Fibroblast of villous mesenchyme (primary cell): ENCODE results near the gene NHSL2. TPM values are rescaled to one million over a fixed set of nuclear protein-coding genes. Genes with fewer than 3 reads are reported as not detected.

Source experiments
- DNase-seq: peaks from one replicate; pipeline ENCODE4 v3.0.0-alpha.2; 2010; ENCODE audit warnings: low read depth
- H3K4me3 ChIP-seq: 2 replicates; pipeline ENCODE4 v1.5.1; 2011; ENCODE audit warnings: low read depth, mild to moderate bottlenecking, low read length
- CTCF ChIP-seq: IDR thresholded peaks from 2 replicates; pipeline ENCODE4 v1.5.1; 2012; ENCODE audit warnings: low read depth, mild to moderate bottlenecking, low read length; ENCODE audit not compliant: insufficient read depth
- total RNA-seq: library from RNA; depleted of rRNA; stranded (reverse); fragments of >200 nt; gene quantifications from 2 replicates; pipeline ENCODE4 v1.2.3, GENCODE V29; 2012

NHSL2 gene
- total RNA-seq, 1 donor = 9.9 TPM

GRCh38 chrX:72107841-72108595 is 197.4 kb downstream of the NHSL2 start:
- TF ChIP-seq CTCF = no peak
- H3K4me3 ChIP-seq = no peak overlapping the region
- no peak for DNase-seq

DNA sequence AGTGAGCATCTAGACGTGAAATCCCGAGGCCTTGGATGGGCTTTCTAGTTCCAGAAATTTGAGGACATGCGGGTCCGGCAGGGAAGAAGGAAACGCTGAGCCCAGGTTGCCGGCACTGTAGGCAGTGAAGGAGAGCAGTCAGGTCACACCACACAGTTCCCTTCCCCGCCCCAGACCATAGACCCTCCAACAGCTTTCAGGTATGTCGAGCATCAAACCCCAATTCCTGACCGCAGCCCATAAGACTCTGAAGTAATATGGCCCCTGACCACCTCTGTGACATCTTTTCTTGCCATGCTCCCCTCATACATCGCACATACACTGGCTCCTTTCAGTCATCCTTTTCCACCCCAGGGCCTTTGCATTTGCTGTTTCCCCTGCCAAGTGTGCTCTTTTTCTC is 198.0 kb downstream of the NHSL2 start:
- no peak for DNase-seq
- no peak overlapping the region for H3K4me3 ChIP-seq
- TF ChIP-seq CTCF = no peak

- DNase-seq = peak; percentile 24
- TF ChIP-seq CTCF = no peak
- no peak overlapping the region for H3K4me3 ChIP-seq
Measured at GRCh38 chrX:72110051-72110875, 199.6 kb downstream of the NHSL2 start.

- H3K4me3 ChIP-seq = no peak overlapping the region
- TF ChIP-seq CTCF = no peak
- DNase-seq = no peak
Measured at GRCh38 chrX:72110876-72111708, 200.4 kb downstream of the NHSL2 start.

DNA sequence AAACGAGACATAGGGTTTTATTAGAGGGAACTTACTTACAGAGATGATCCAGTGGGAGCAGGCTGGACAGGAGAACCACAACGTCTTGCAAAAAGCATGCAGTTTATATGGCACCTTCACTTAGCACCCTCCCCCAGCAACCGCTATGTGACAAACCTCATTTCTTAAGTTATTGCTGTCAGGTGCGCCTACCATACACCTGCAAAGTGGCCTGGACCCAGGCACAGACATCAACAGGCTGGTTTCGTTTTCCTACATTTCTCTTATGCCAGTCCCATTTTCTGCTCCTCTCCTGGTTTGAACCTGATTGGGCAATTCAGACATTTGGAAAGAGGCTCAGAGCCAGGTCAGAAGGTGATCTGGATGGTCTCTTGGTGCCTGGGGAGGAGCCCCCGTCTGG is 202.8 kb downstream of the NHSL2 start:
- DNase-seq = no peak
- TF ChIP-seq CTCF = no peak

GRCh38 chrX:72114306-72114705 is 203.7 kb downstream of the NHSL2 start:
- H3K4me3 ChIP-seq = no peak overlapping the region
- no peak for DNase-seq
- no peak for TF ChIP-seq CTCF

More for the DNA sequence above, 202.8 kb downstream of the NHSL2 start:
- no peak overlapping the region for H3K4me3 ChIP-seq
